PFSK-1 (cell line): Measurements from ENCODE around the gene RNU2-1.

Experiments used
- FOXP2 ChIP-seq: optimal IDR thresholded peaks from 2 replicates; pipeline ENCODE3; 2011; ENCODE audit warnings: borderline replicate concordance, control low read depth, inconsistent platforms; ENCODE audit not compliant: insufficient read depth; ENCODE audit errors: extremely low read length, extremely low read depth
- POLR2AphosphoS5 ChIP-seq: IDR thresholded peaks from 2 replicates; pipeline ENCODE4 v1.6.1; 2012; ENCODE audit warnings: low read depth, mild to moderate bottlenecking, control low read depth, low read length, moderate library complexity
- REST ChIP-seq, 2 experiments: IDR thresholded peaks; 2 replicates each; pipeline versions ENCODE4 v1.6.1 to v1.8.0; 2011 to 2012; ENCODE audit warnings: low read depth in 2 of 2, low read length in 2 of 2, control low read depth in 1 of 2, inconsistent platforms in 1 of 2, mild to moderate bottlenecking in 1 of 2, moderate library complexity in 1 of 2; ENCODE audit not compliant: insufficient read depth in 1 of 2
- SIN3A ChIP-seq: IDR thresholded peaks from 2 replicates; pipeline ENCODE4 v1.6.1; 2012; ENCODE audit warnings: mild to moderate bottlenecking, low read length, moderate library complexity, borderline replicate concordance; ENCODE audit not compliant: insufficient read depth
- TAF1 ChIP-seq: IDR thresholded peaks from 2 replicates; pipeline ENCODE4 v1.6.1; 2012; ENCODE audit warnings: low read length, control low read depth, borderline replicate concordance; ENCODE audit not compliant: insufficient read depth

- no peak for TF ChIP-seq POLR2AphosphoS5
- TF ChIP-seq TAF1: no peak
- no peak for TF ChIP-seq REST (IDR thresholded peaks at IDR 0.05; ENCODE audit: insufficient read depth in 1 of 2, low read depth in 2 of 2, low read length in 2 of 2)
- no peak for TF ChIP-seq SIN3A
- TF ChIP-seq FOXP2: no peak
Observed at GRCh38 chr17:43219746-43220380, 13.9 kb downstream of the RNU2-1 start.
